GM12891 (cell line): ENCODE data around the gene GNL2.

Experiments
- POLR2A ChIP-seq: IDR thresholded peaks from 2 replicates; pipeline ENCODE4 v1.6.1; 2011; ENCODE audit warnings: low read depth, low read length, control low read depth
- POLR2AphosphoS5 ChIP-seq: IDR thresholded peaks from 2 replicates; pipeline ENCODE4 v1.6.1; 2011; ENCODE audit warnings: low read depth, low read length, control low read depth
- TAF1 ChIP-seq: IDR thresholded peaks from 2 replicates; pipeline ENCODE4 v1.6.1; 2011; ENCODE audit warnings: low read depth, low read length, control low read depth

DNA sequence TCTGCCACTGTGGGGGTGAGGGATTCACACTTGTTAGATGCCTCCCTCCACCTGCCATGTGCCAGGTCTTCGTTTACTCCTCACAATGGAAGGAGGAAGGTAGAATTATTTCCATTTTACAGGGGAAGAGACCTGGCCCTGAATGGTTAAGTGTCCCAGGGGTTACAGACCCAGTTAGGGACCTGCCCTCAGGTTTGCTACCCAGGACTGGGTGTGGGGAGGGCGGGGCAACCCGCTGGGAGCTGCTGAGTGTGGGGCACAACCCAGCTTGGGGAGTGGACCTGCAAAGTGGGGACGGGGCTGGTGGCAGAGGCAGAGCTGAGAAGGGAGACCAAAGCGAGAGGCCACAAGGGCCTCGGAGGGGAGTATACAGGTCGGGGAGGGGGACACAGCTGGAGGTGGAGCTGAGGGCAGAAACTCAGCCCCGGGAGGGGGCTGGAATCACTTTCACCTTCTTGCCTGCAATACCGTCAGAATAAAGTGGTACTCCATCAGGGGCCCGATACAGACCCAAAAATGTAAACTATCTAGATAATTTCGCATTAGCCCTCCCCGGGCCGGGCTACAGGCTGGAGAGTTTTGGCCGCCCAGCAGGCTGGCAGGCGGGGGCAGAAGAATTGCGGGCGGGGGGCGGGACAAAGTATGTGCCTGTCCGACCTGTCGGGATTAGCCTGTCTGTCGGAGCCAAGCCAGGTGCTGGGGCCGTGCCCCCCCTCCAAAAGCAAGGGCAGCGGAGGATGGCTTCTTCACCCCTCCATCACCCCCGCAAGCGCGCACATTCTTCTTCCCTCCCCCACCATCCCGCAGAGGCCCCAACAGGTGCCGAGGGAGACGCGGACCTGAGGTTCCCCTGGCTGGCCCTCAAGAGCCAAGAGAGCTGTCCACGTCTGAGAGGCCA is 37.6 kb upstream of the GNL2 start:
- TF ChIP-seq TAF1 = no peak
- no peak for TF ChIP-seq POLR2A
- no peak for TF ChIP-seq POLR2AphosphoS5
